BE2C (cell line): Measurements from ENCODE around the gene FANCB. TPM values are rescaled to one million over a fixed set of nuclear protein-coding genes. Genes with fewer than 3 reads are reported as not detected.
A peak's percentile ranks its signal among the peaks of the same experiment; 100 is the strongest.

Experiments
- DNase-seq: peaks from one replicate; pipeline ENCODE4 v3.0.0-alpha.2; 2020
- H3K27me3 ChIP-seq: fragments of 250-450 bp; sonication (Bioruptor Pico); 2 replicates; pipeline ENCODE4 v1.5.1; 2020; ENCODE audit warnings: mild to moderate bottlenecking
- H3K36me3 ChIP-seq: fragments of 250-450 bp; sonication (Bioruptor Pico); 2 replicates; pipeline ENCODE4 v1.5.1; 2020; ENCODE audit warnings: mild to moderate bottlenecking
- H3K4me1 ChIP-seq: fragments of 250-450 bp; sonication (Bioruptor Pico); 2 replicates; pipeline ENCODE4 v1.5.1; 2020
- H3K4me3 ChIP-seq: 2 replicates; pipeline ENCODE4 v1.5.1; 2011; ENCODE audit warnings: low read depth, low read length
- H3K9me3 ChIP-seq: fragments of 250-450 bp; sonication (Bioruptor Pico); 2 replicates; pipeline ENCODE4 v1.5.1; 2020
- CTCF ChIP-seq: IDR thresholded peaks from 2 replicates; pipeline ENCODE4 v1.5.1; 2012; ENCODE audit warnings: mild to moderate bottlenecking, low read depth, low read length
- polyA plus RNA-seq: library from polyadenylated mRNA; unstranded; fragments of >200 nt; gene quantifications from one replicate; pipeline ENCODE4 v1.2.1, GENCODE V29; 2012; ENCODE audit warnings: low read depth, missing spikeins; ENCODE audit not compliant: insufficient read length, insufficient read depth

The FANCB gene
- polyA plus RNA-seq, result 0.62 TPM

DNA sequence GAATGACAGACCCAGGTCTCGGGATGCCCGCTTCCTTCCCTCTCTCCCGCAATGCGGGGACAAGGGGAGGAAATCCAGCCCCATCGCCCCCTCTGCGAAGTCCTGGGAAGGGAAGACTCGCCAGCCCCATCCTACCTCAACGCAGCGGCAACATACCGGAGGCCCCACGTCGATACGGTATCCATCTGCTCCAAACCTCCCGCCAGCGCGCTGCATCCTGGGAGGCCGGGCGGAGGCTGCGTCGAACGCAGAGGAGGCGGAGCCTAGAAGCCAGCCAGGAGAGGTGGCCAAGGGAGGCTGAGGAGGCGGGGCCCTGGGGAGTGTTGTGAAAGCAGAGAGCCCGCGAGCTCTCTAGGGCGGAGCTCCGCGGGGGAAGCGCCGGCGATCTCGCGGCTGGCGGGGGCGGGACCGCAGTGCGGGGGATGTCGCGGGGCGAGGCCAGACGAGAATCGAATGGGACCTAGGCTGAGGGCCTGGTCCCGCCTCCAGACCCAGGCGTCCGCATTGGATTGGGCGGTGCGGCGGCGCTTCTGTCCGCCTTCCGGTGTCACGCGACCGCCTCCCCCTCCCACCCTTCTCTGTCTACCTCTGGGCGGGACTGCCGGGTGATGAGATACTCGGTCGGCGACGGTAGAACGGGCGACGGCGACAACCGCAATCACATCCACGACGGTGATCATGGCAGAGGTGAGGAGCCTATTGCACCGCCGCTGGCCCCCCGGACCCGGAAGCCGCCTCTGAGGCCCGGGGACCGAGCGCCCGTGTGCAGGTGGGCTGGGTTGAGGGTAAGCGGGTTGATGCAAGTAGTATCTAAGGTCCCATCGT lies at the start of gene FANCB, which contains the start of gene MOSPD2:
TSS of gene FANCB (minus strand) at position 219 of the 825 bp plus-strand sequence. CDS start 7,559 bp downstream, outside the sequence.
TSS of gene MOSPD2 (plus strand) at position 571 of the 825 bp plus-strand sequence. CDS start at position 679, 108 bp downstream.
- no peaks in the 10 kb centered on the region for H3K27me3 ChIP-seq
- H3K4me3 ChIP-seq, result peak within 1 kb of the TSS; percentile 80
- no peaks in the 10 kb centered on the region for H3K36me3 ChIP-seq
- no peaks in the 10 kb centered on the region for H3K4me1 ChIP-seq
- DNase-seq, result peak; percentile 95
- no peaks in the 10 kb centered on the region for H3K9me3 ChIP-seq
- no peak for TF ChIP-seq CTCF

DNA sequence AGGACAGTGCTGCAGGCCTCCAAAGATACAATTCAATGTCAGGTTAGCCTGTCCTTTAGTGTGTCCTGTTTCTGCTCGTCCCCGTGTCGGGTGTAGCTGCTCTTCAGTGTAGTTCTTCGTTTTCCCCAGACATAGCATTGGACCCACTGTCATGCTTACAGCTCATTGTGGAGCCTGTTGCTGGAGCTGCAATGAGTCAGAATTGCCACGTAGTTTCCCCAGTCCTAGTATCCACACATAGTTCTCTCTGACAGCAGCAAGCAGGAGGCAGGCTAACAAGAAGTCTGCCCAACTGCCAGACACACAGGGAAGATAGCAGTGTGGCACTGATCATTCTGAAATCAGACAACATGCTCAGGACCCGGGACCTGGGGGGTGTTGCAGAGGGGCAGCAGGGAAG lies 49.6 kb upstream of the FANCB start:
- H3K4me1 ChIP-seq, result no peaks in the 10 kb centered on the region
- no peak overlapping the region for H3K4me3 ChIP-seq
- DNase-seq, result no peak
- no peaks in the 10 kb centered on the region for H3K9me3 ChIP-seq
- TF ChIP-seq CTCF, result no peak
- no peaks in the 10 kb centered on the region for H3K36me3 ChIP-seq
- no peaks in the 10 kb centered on the region for H3K27me3 ChIP-seq

DNA sequence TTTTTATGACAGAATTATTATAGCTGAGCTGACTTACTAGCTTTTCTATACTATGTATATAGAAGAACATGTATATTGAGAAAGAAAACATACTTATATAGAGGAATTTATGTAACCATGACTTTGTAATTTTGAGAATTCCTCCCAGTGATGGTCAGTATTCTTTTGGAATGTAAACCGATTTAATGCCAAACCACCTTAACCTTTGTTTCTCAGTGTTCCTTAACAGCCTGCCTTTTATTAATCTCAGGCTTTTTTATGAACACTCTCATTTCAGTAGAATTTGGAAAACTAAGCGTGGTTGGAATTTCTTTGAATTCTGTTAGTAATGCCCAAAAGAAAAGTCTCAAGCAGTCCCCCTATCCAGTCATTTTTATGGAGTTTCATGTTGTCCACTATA lies 47.3 kb upstream of the FANCB start:
- no peak overlapping the region for H3K4me3 ChIP-seq

GRCh38 chrX:14919407-14919806 lies 46.5 kb upstream of the FANCB start:
- Histone ChIP-seq H3K4me3 (no peak overlapping the region), H3K9me3 (no peaks in the 10 kb centered on the region), H3K27me3 (no peaks in the 10 kb centered on the region), H3K4me1 (no peaks in the 10 kb centered on the region), H3K36me3 (no peaks in the 10 kb centered on the region)
- DNase-seq, result no peak
- TF ChIP-seq CTCF, result no peak

More for the DNA sequence above, 47.3 kb upstream of the FANCB start:
- DNase-seq, result no peak
- no peaks in the 10 kb centered on the region for H3K4me1 ChIP-seq
- no peaks in the 10 kb centered on the region for H3K9me3 ChIP-seq
- no peaks in the 10 kb centered on the region for H3K36me3 ChIP-seq
- no peaks in the 10 kb centered on the region for H3K27me3 ChIP-seq
- TF ChIP-seq CTCF, result no peak

- Histone ChIP-seq H3K9me3 (no peaks in the 10 kb centered on the region), H3K36me3 (no peaks in the 10 kb centered on the region), H3K4me1 (no peaks in the 10 kb centered on the region), H3K4me3 (no peak overlapping the region), H3K27me3 (no peaks in the 10 kb centered on the region)
- TF ChIP-seq CTCF, result no peak
- peak; percentile 10 for DNase-seq
These were observed 43.3 kb upstream of the FANCB start for GRCh38 chrX:14916017-14916674.
